HEK293T (cell line): Measurements from ENCODE around the gene AAK1.

ENCODE experiments used
- BHLHE40 ChIP-seq: fragments of 450-650 bp; IDR thresholded peaks from 2 replicates; pipeline ENCODE4 v1.6.1; 2016; ENCODE audit warnings: mild to moderate bottlenecking, moderate library complexity, borderline replicate concordance
- CTBP1 ChIP-seq: fragments of 450-650 bp; IDR thresholded peaks from 2 replicates; pipeline ENCODE4 v1.6.1; 2016; ENCODE audit warnings: borderline replicate concordance
- ELF4 ChIP-seq: fragments of 450-650 bp; IDR thresholded peaks from 2 replicates; pipeline ENCODE4 v1.6.1; 2017; ENCODE audit warnings: antibody characterized with exemption
- FOXA1 ChIP-seq: fragments of 450-650 bp; IDR thresholded peaks from 2 replicates; pipeline ENCODE4 v1.6.1; 2016; ENCODE audit warnings: mild to moderate bottlenecking
- FOXK2 ChIP-seq: fragments of 450-650 bp; IDR thresholded peaks from 2 replicates; pipeline ENCODE4 v1.6.1; 2016; ENCODE audit warnings: mild to moderate bottlenecking
- FOXM1 ChIP-seq: fragments of 450-650 bp; IDR thresholded peaks from 2 replicates; pipeline ENCODE4 v1.6.1; 2017; ENCODE audit warnings: mild to moderate bottlenecking, borderline replicate concordance
- L3MBTL2 ChIP-seq: fragments of 450-650 bp; conservative IDR thresholded peaks from 2 replicates; pipeline ENCODE4 v1.6.1; 2016; ENCODE audit warnings: mild to moderate bottlenecking
- SP1 ChIP-seq: fragments of 450-650 bp; IDR thresholded peaks from 2 replicates; pipeline ENCODE4 v1.6.1; 2017
- SUZ12 ChIP-seq: fragments of 450-650 bp; IDR thresholded peaks from 2 replicates; pipeline ENCODE4 v1.6.1; 2016; ENCODE audit warnings: mild to moderate bottlenecking
- ZNF384 ChIP-seq: fragments of 450-650 bp; IDR thresholded peaks from 2 replicates; pipeline ENCODE4 v1.6.1; 2016

- TF ChIP-seq SP1 (no peak), BHLHE40 (no peak), SUZ12 (no peak), FOXA1 (no peak), CTBP1 (no peak), FOXK2 (no peak), ELF4 (no peak), L3MBTL2 (no peak), FOXM1 (no peak), ZNF384 (no peak)
Measured at GRCh38 chr2:69416147-69416546, 227.4 kb downstream of the AAK1 start.
